Hepatocyte (in vitro differentiated cells): ENCODE results near the gene VGLL3. TPM values are rescaled to one million over a fixed set of nuclear protein-coding genes. Genes with fewer than 3 reads are reported as not detected.

ENCODE experiments used
- DNase-seq: peaks from one replicate; pipeline ENCODE4 v3.0.0-alpha.2; 2016; ENCODE audit warnings: low spot score
- H2AFZ ChIP-seq: fragments of 200-600 bp; sonication (generic); 2 replicates; pipeline ENCODE4 v1.6.0; 2016; ENCODE audit warnings: antibody characterized with exemption, mild to moderate bottlenecking
- H3K27ac ChIP-seq: fragments of 200-600 bp; sonication (generic); 2 replicates; pipeline ENCODE4 v1.5.1; 2016; ENCODE audit warnings: mild to moderate bottlenecking
- H3K27me3 ChIP-seq: fragments of 200-600 bp; sonication (generic); 2 replicates; pipeline ENCODE4 v1.6.1; 2016
- H3K36me3 ChIP-seq: fragments of 200-600 bp; sonication (generic); replicated peaks from 2 replicates; pipeline ENCODE4 v1.5.1; 2016; ENCODE audit warnings: low read depth; ENCODE audit not compliant: insufficient read depth
- H3K4me1 ChIP-seq: fragments of 200-600 bp; sonication (generic); 2 replicates; pipeline ENCODE4 v1.5.1; 2016; ENCODE audit warnings: mild to moderate bottlenecking, moderate library complexity; ENCODE audit not compliant: insufficient read depth
- H3K4me2 ChIP-seq: fragments of 200-600 bp; sonication (generic); 2 replicates; pipeline ENCODE4 v1.6.0; 2016
- H3K4me3 ChIP-seq: fragments of 200-600 bp; sonication (generic); 2 replicates; pipeline ENCODE4 v1.5.1; 2016; ENCODE audit warnings: mild to moderate bottlenecking
- H3K79me2 ChIP-seq: fragments of 200-600 bp; sonication (generic); 2 replicates; pipeline ENCODE4 v1.6.0; 2017; ENCODE audit warnings: mild to moderate bottlenecking
- H3K9me2 ChIP-seq: fragments of 200-600 bp; sonication (generic); replicated peaks from 2 replicates; pipeline ENCODE4 v1.6.0; 2017; ENCODE audit warnings: mild to moderate bottlenecking; ENCODE audit not compliant: insufficient read depth
- H3K9me3 ChIP-seq: fragments of 200-600 bp; sonication (generic); 2 replicates; pipeline ENCODE4 v1.5.1; 2016; ENCODE audit warnings: low read depth, mild to moderate bottlenecking
- H4K20me1 ChIP-seq: fragments of 200-600 bp; sonication (generic); 2 replicates; pipeline ENCODE4 v1.6.0; 2016; ENCODE audit warnings: mild to moderate bottlenecking; ENCODE audit not compliant: insufficient read depth, poor library complexity, severe bottlenecking
- EZH2 ChIP-seq: fragments of 200-600 bp; sonication (generic); IDR thresholded peaks from 2 replicates; pipeline ENCODE4 v1.6.1; 2016; ENCODE audit warnings: antibody characterized with exemption, mild to moderate bottlenecking, borderline replicate concordance
- EZH2phosphoT487 ChIP-seq: fragments of 200-600 bp; sonication (generic); IDR thresholded peaks from one replicate; pipeline ENCODE4 v1.6.1; 2018; ENCODE audit warnings: antibody characterized with exemption, mild to moderate bottlenecking, low read depth, moderate library complexity; ENCODE audit not compliant: unreplicated experiment, severe bottlenecking
- WGBS: methylation state at CpG from one replicate; pipeline ENCODE4 v1.1.6; 2016; ENCODE audit warnings: low lambda C conversion rate; ENCODE audit errors: missing lambda C conversion rate; 5-methylcytosine and 5-hydroxymethylcytosine counted together
- polyA plus RNA-seq: library from polyadenylated mRNA; unstranded; fragments of >200 nt; fragmentation: Nextera tagmentation; extraction: Ambion mirVana; gene quantifications from 2 replicates; pipeline ENCODE4 v1.2.1, GENCODE V29; 2016
- total RNA-seq: library from RNA; depleted of rRNA; stranded (reverse); fragments of >200 nt; gene quantifications from 2 replicates; pipeline ENCODE4 v1.2.3, GENCODE V29; 2014
- TF ChIP-seq, protein P1 (sequence below): fragments of 200-600 bp; sonication (generic); IDR thresholded peaks from 2 replicates; pipeline ENCODE4 v1.5.1; 2016; ENCODE audit warnings: antibody characterized with exemption, mild to moderate bottlenecking; ENCODE audit not compliant: poor library complexity

VGLL3 gene
- total and polyA plus RNA-seq, 2 experiments from 2014 or later, result 6.9 to 18.7 TPM

- DNase-seq, result no peak
- WGBS, result 38% methylated on average over 2 of the region's 2 CpGs
- TF ChIP-seq, protein P1, sequence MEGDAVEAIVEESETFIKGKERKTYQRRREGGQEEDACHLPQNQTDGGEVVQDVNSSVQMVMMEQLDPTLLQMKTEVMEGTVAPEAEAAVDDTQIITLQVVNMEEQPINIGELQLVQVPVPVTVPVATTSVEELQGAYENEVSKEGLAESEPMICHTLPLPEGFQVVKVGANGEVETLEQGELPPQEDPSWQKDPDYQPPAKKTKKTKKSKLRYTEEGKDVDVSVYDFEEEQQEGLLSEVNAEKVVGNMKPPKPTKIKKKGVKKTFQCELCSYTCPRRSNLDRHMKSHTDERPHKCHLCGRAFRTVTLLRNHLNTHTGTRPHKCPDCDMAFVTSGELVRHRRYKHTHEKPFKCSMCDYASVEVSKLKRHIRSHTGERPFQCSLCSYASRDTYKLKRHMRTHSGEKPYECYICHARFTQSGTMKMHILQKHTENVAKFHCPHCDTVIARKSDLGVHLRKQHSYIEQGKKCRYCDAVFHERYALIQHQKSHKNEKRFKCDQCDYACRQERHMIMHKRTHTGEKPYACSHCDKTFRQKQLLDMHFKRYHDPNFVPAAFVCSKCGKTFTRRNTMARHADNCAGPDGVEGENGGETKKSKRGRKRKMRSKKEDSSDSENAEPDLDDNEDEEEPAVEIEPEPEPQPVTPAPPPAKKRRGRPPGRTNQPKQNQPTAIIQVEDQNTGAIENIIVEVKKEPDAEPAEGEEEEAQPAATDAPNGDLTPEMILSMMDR, result no peak
- TF ChIP-seq EZH2, result no peak
- TF ChIP-seq EZH2phosphoT487, result no peak
Observed at GRCh38 chr3:87009271-87009670, 18.3 kb upstream of the VGLL3 start.

GRCh38 chr3:87006844-87007439 lies 16.0 kb upstream of the VGLL3 start:
- Histone ChIP-seq H3K4me3 (no peak overlapping the region), H3K79me2 (no peaks in the 10 kb centered on the region), H3K9me3 (no peaks in the 10 kb centered on the region), H4K20me1 (no peaks in the 10 kb centered on the region), H3K4me2 (no peak overlapping the region), H3K36me3 (no peaks in the 10 kb centered on the region), H3K4me1 (no peaks in the 10 kb centered on the region), H3K27ac (no peak overlapping the region), H3K9me2 (no peaks in the 10 kb centered on the region), H3K27me3 (peaks cover 4% of the 10 kb centered on the region), H2AFZ (no peak overlapping the region)
- TF ChIP-seq EZH2phosphoT487, result no peak
- TF ChIP-seq, protein P1, result peak; percentile 54
- DNase-seq, result peak; percentile 28
- 58% methylated on average over 4 of the region's 4 CpGs for WGBS

More at GRCh38 chr3:87009271-87009670, 18.3 kb upstream of the VGLL3 start:
- no peaks in the 10 kb centered on the region for H3K9me3 ChIP-seq
- H3K27ac ChIP-seq, result no peak overlapping the region
- H2AFZ ChIP-seq, result no peak overlapping the region
- H4K20me1 ChIP-seq, result no peaks in the 10 kb centered on the region
- H3K36me3 ChIP-seq, result no peaks in the 10 kb centered on the region
- no peaks in the 10 kb centered on the region for H3K4me1 ChIP-seq
- H3K9me2 ChIP-seq, result no peaks in the 10 kb centered on the region
- peaks cover 4% of the 10 kb centered on the region for H3K27me3 ChIP-seq
- no peak overlapping the region for H3K4me3 ChIP-seq
- no peaks in the 10 kb centered on the region for H3K79me2 ChIP-seq
- H3K4me2 ChIP-seq, result no peak overlapping the region

DNA sequence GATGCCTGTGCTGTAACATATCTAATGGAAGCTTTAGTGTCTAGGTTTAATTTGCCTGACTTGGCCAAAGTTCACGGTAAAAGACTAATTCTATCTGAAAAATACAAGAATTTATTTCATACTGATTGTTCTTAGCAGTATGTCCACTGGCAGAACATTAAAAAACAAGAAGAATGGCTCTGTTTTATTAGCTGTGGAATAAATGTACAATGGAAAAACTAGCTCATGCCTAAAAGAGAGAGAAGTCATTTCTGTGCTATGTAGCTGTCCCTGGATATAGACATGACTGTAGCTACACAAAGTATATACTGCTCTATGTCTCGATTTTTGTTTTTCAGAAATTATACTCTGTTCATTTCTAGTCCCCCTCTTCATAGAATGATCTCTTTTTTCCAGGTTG lies 13.9 kb upstream of the VGLL3 start:
- Histone ChIP-seq H3K4me3 (no peak overlapping the region), H3K36me3 (no peaks in the 10 kb centered on the region), H3K4me2 (no peak overlapping the region), H4K20me1 (no peaks in the 10 kb centered on the region), H3K4me1 (no peaks in the 10 kb centered on the region), H3K79me2 (no peaks in the 10 kb centered on the region), H3K9me2 (no peaks in the 10 kb centered on the region), H2AFZ (no peak overlapping the region), H3K27ac (no peak overlapping the region), H3K9me3 (no peaks in the 10 kb centered on the region), H3K27me3 (no peaks in the 10 kb centered on the region)
- TF ChIP-seq EZH2, result no peak
- TF ChIP-seq, protein P1, result no peak
- TF ChIP-seq EZH2phosphoT487, result no peak
- WGBS, result 66% methylated on average over 2 of the region's 2 CpGs
- no peak for DNase-seq
